Measurements from ENCODE around the gene INHBB. TPM values are rescaled to one million over a fixed set of nuclear protein-coding genes. Genes with fewer than 3 reads are reported as not detected.

INHBB gene
- total and polyA plus RNA-seq, 2 of the 4 experiments (the other 2 are of a cell fraction), result 0.18 to 0.92 TPM

DNA sequence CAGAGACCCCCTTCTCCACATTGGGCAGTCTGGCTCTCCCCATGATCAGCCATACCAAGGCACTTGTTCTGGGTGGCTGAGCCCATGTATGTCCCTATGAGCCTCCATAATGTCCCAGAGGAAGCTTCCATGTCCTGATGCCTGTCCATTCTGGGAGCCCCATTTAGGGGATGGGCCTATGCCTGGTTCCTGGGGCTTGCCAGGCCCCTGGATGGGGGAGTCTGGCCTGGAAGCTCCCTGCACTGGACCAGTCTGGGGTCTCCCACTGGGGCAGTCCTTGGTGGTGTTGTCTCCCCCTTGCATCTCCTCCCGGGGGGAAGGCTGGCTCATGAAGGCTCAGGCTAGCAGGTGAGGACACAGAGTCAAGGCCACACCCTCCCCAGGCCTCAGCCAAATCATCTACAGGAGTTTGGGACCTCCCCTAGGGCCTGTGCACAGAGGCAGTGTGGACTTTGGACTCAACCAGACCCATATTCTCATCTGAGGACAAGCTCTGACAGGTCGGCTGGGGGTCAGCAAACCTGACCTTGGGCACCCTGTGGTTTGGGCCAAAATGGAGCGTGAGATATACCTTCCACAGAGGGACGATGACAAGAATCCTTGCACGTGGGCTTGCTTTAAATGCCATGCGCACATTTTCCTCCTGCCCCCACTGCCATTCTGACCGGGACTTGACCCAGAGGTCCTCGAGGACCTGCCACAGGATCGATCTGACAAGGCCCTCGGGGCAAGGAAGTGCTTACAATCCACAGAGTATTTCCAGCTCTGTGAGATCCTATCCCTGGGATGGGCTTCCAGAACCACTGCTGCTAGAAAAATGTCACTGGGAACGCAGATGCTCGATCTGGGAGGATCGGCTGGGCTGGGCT lies 38.8 kb downstream of the INHBB start (continued):
- TF ChIP-seq, protein P1, sequence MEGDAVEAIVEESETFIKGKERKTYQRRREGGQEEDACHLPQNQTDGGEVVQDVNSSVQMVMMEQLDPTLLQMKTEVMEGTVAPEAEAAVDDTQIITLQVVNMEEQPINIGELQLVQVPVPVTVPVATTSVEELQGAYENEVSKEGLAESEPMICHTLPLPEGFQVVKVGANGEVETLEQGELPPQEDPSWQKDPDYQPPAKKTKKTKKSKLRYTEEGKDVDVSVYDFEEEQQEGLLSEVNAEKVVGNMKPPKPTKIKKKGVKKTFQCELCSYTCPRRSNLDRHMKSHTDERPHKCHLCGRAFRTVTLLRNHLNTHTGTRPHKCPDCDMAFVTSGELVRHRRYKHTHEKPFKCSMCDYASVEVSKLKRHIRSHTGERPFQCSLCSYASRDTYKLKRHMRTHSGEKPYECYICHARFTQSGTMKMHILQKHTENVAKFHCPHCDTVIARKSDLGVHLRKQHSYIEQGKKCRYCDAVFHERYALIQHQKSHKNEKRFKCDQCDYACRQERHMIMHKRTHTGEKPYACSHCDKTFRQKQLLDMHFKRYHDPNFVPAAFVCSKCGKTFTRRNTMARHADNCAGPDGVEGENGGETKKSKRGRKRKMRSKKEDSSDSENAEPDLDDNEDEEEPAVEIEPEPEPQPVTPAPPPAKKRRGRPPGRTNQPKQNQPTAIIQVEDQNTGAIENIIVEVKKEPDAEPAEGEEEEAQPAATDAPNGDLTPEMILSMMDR (conservative IDR thresholded peaks at IDR 0.05; ENCODE audit: low read depth, low read length), result no peak

DNA sequence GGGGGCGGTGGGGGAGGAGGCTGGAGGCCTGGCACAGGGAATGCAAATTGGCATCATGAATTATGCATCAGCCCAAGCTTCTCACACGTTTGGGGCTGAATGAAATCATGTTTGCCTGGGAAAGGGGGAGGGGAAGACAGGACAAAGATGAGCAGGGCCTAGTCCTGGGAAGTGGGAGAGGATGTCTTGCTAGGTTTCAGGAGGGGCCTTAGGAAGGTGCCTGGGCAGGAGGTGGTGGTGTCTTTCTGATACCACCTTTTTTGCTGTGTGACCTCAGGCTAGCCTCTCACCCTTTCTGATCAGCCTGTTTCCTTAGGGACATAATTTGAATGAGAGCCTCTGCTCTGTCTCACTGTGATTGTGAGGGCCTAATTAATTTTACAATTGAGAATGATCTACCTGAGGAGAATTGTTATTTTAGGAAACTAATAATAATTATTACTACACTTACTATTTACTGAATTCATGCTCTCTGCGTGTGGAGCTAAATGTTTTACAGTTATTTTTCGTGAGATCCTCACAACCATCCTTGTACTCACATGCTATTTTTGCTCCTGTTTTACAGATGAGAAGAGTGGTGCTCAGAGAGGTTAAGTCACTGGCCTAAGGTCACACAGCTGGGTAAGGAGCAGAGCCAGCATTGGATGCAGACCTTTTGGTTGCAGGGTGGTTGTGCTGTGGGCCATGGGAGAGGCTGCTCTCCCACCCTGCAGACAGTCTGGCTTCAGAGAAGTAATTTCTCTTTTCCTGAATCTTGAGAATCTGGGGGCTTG lies 39.6 kb downstream of the INHBB start:
- Histone ChIP-seq H3K4me3 (ENCODE audit: insufficient read depth, low read depth, low read length) (no peak overlapping the region), H3K36me3 (ENCODE audit: control insufficient read depth, insufficient read depth, low read length) (no peaks in the 10 kb centered on the region), H3K4me2 (ENCODE audit: low read depth, low read length) (no peak overlapping the region), H3K56ac (ENCODE audit: extremely low read depth, insufficient read depth, low read length) (no peak overlapping the region), H2AK9ac (replicated peaks; ENCODE audit: low read depth, low read length, poor library complexity) (no peak overlapping the region), H3K4me1 (ENCODE audit: control insufficient read depth, insufficient read depth, low read length) (no peaks in the 10 kb centered on the region), H2BK5ac (ENCODE audit: low read depth, low read length, poor library complexity, severe bottlenecking) (no peak overlapping the region), H4K5ac (ENCODE audit: low read depth, low read length) (no peak overlapping the region), H4K20me1 (ENCODE audit: insufficient read depth, low read length) (no peaks in the 10 kb centered on the region), H3K9me3 (ENCODE audit: control insufficient read depth, insufficient read depth, low read length) (no peaks in the 10 kb centered on the region), H2AK5ac (ENCODE audit: low read depth, low read length) (no peak overlapping the region), H3K23ac (ENCODE audit: low read depth, low read length) (no peak overlapping the region), H2AFZ (replicated peaks; ENCODE audit: low read length, poor library complexity) (no peak overlapping the region), H3K27me3 (ENCODE audit: control insufficient read depth, insufficient read depth, low read length) (peaks cover 82% of the 10 kb centered on the region), H2BK120ac (ENCODE audit: low read depth, low read length) (no peak overlapping the region), H3K18ac (ENCODE audit: low read depth, low read length) (no peak overlapping the region), H3K14ac (replicated peaks; ENCODE audit: low read depth, low read length) (no peak overlapping the region), H2BK20ac (ENCODE audit: low read depth, low read length) (no peak overlapping the region), H3K9ac (ENCODE audit: low read depth, low read length) (no peak overlapping the region), H3K27ac (ENCODE audit: insufficient read depth, low read length) (no peak overlapping the region), H4K91ac (ENCODE audit: insufficient read depth, low read depth, low read length) (no peak overlapping the region), H3K4ac (ENCODE audit: low read depth, low read length) (no peak overlapping the region), H4K8ac (ENCODE audit: low read depth in 2 of 2, low read length in 2 of 2) (no peak overlapping the region), H3K79me1 (ENCODE audit: low read depth in 1 of 2, low read length in 2 of 2) (no peaks in the 10 kb centered on the region), H2BK15ac (ENCODE audit: low read depth, low read length) (no peak overlapping the region), H3K9me1 (ENCODE audit: insufficient read depth, low read length) (no peaks in the 10 kb centered on the region)
- no peak for TF ChIP-seq RAD21 (IDR thresholded peaks at IDR 0.05; ENCODE audit: low read length)
- TF ChIP-seq, protein P2, sequence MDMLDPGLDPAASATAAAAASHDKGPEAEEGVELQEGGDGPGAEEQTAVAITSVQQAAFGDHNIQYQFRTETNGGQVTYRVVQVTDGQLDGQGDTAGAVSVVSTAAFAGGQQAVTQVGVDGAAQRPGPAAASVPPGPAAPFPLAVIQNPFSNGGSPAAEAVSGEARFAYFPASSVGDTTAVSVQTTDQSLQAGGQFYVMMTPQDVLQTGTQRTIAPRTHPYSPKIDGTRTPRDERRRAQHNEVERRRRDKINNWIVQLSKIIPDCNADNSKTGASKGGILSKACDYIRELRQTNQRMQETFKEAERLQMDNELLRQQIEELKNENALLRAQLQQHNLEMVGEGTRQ (IDR thresholded peaks at IDR 0.05; ENCODE audit: low read depth, low read length), result no peak
- TF ChIP-seq, protein P1 (conservative IDR thresholded peaks at IDR 0.05; ENCODE audit: low read depth, low read length), result no peak
- TF ChIP-seq SMC3 (IDR thresholded peaks at IDR 0.05; ENCODE audit: low read depth, low read length), result no peak
- TF ChIP-seq RFX5 (IDR thresholded peaks at IDR 0.05; ENCODE audit: low read depth, low read length), result no peak
- dilution Hi-C loops (cut with HindIII; ENCODE audit: low sequenced_read_pairs, unreplicated experiment) (no loop called here), in situ Hi-C loops (cut with MboI; ENCODE audit: low sequenced_read_pairs) (no loop called here), intact Hi-C loops (cut with micrococcal nuclease) (no loop called here)
- ChIA-PET CTCF (no interaction called here), POLR2A (ENCODE audit: unreplicated experiment) (no interaction called here)
- no peak for ATAC-seq (ENCODE audit: low read depth)
- no TSS peak for BruUV-seq (replicated peaks)
- DNase-seq, result no peak
- 20% methylated on average over 1 of the region's 4 CpGs; no CpG with 5 or more reads in 1 of the 2 experiments for WGBS, 2 experiments (ENCODE audit: extremely low coverage in 2 of 2, insufficient read length in 1 of 2)

Data from IMR-90 (cell line).